ENCODE data around the gene TAL1. TPM values are rescaled to one million over a fixed set of nuclear protein-coding genes. Genes with fewer than 3 reads are reported as not detected.
"Not testable (repeated sequence)": the region's sequence is repeated elsewhere in the genome, so short reads cannot be mapped to it uniquely, and the experiment has no call there.

Gene TAL1
- 2.9 and 4.2 TPM in 2 replicates for total RNA-seq (2014; rRNA removed; shearing (Covaris generic))

DNA sequence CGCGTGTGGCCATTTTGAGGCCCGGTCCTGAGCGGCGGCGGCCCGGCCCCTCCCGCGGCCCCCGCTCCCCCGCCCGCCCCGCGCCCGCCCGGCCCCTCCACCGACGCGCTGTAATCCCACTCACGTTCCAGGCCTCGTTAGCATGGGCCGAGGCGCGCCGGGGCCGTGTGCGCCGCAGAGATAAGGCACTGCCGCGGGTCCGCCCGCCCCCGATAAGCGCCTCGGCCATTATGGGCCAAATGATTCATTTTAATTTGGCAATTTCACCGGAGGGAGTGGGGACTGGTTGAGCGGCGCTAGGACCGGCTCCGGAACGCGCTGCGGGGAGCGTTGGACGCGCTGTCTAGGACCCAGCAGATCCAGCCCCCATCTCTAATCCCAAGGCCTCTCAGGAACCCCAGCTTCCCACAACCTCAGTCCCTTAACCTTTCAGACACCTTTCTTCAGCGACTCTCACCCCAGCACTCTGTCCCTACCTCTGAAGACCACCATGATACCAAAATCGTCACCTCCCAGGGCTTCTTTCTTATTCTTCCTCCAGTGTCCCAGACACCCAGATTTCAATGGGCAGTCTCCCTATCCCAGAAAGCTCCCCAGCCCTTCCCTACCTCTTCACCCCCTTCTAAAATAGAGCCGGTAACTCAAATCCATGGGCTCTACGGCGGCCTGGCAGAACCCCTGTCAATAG lies at the start of gene TAL1:
TSS of gene TAL1 (minus strand) at position 39 of the 688 bp plus-strand sequence. CDS start 6,337 bp downstream, outside the sequence.
- DNase-seq: peak; percentile 34 to 59
- H3K4me3 ChIP-seq: peak within 1 kb of the TSS; percentile 65
- H3K4me1 ChIP-seq: peaks cover 7% of the 10 kb centered on the region
- H3K9me3 ChIP-seq (replicated peaks): no peaks in the 10 kb centered on the region
- H3K36me3 ChIP-seq: no peaks in the 10 kb centered on the region
- H3K27ac ChIP-seq: peak within 1 kb of the TSS; percentile 15
- H3K27me3 ChIP-seq: peaks cover 3% of the 10 kb centered on the region; the same call in 1 of the 2 replicates

DNA sequence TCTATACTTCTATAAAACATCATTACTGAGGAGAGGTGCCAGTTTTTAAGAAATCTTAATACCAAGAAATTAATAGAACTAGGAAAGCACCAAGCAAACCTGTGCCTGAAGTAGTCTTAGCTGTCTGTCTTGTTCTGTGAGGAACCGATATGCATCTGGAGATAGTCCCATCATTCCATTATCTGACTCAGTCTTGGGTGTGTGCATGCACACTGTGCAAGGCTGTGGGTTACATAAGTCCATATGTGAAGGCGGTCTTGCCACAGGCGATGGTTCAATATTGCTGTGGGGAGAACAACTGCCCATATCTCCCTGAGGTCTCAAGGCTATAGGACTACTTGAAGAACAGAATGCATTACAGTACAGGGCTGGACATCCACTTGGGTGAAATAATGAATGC lies 48.1 kb upstream of the TAL1 start:
- no peaks in the 10 kb centered on the region for H3K27me3 ChIP-seq
- no peaks in the 10 kb centered on the region for H3K9me3 ChIP-seq (replicated peaks)
- no peaks in the 10 kb centered on the region for H3K4me1 ChIP-seq
- H3K27ac ChIP-seq: no peak overlapping the region
- H3K4me3 ChIP-seq: no peak overlapping the region
- peaks cover 82% of the 10 kb centered on the region for H3K36me3 ChIP-seq
- DNase-seq: no peak

DNA sequence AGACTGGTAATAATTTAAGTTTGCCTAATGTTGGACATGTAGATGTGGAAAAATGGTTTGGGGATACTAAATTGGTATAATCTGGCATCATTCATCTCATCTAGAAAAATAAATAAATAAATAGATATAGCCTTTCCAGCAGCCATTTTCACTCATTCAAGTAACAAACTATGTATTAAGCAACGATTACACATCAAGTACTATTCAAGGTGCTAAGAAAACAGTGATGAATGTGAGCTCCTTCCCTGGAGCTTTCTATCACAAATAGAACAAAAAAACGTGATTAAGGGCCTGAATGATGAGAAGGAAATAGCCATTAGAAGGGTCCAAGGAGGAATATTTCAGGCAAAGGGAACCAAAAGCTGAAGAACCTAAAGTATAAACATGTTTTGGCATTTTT lies 44.8 kb upstream of the TAL1 start:
- DNase-seq: no peak
- no peaks in the 10 kb centered on the region for H3K4me1 ChIP-seq
- H3K27ac ChIP-seq: no peak overlapping the region
- no peak overlapping the region for H3K4me3 ChIP-seq
- H3K36me3 ChIP-seq: peaks cover 78% of the 10 kb centered on the region
- H3K9me3 ChIP-seq (replicated peaks): no peaks in the 10 kb centered on the region
- H3K27me3 ChIP-seq: no peaks in the 10 kb centered on the region

DNA sequence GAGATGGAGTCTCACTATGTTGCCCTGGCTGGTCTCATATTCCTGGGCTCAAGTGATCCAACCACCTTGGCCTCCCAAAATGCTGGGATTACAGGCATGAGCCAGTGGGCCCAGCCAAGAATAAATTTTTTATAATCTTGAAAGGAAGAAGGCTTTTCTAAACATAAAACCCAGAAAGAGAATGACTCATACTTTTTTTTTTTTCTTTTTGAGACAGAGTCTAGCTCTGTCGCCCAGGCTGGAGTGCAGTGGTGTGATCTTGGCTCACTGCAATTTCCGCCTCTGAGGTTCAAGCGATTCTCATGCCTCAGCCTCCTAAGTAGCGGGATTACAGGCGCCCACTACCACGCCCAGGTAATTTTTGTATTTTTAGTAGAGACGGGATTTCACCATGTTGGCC lies 43.8 kb upstream of the TAL1 start:
- not testable (repeated sequence) for H3K4me3 ChIP-seq; H3K27ac ChIP-seq; H3K9me3 ChIP-seq (replicated peaks); H3K27me3 ChIP-seq; DNase-seq; H3K4me1 ChIP-seq
- peaks cover 76% of the 10 kb centered on the region for H3K36me3 ChIP-seq

DNA sequence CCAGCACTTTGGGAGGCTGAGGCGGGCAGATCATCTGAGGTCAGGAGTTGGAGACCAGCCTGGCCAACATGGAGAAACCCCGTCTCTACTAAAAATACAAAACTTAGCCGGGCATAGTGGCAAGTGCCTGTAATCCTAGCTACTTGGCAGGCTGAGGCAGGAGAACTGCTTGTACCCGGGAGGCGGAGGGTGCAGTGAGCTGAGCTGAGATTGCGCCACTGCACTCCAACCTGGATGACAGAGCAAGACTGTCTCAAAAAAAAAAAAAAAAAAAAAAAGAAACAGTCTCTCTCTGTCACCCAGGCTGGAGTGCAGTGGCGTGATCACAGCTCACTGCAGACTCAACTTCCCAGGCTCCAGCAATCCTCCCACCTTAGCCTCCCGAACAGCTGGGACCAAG lies 33.5 kb upstream of the TAL1 start:
- not testable (repeated sequence) for H3K27ac ChIP-seq
- H3K36me3 ChIP-seq: peaks cover 75% of the 10 kb centered on the region

DNA sequence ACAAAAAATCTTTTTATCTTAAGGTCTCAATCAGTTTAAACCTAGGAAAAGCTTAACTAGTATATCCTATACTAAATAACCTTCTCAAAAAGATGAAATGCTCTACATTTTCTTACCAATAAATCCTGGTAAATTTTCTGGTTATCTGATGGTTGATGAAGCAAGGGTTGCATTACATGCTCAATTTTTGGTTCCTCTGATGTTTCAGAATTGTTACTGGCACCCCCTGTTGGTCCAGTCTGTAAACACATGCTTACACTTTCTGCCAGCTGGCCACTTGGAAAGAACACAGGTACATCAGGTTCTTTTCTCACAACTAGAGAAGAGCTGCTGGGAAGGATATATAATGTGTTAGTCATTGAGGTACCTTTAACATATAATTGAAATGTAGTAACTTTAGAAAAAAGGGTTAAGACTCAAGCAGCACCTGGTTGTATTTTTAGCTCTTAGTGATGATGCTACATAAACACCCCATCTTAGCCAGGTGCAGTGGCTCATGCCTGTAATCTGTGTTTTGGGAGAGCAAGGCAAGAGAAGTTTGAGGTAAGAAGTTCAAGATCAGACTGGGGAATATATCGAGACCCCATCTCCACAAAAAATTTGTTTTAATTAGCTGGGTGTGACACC lies 30.9 kb upstream of the TAL1 start:
- Histone ChIP-seq H3K4me3 (no peak overlapping the region), H3K9me3 (replicated peaks) (no peaks in the 10 kb centered on the region), H3K36me3 (peaks cover 72% of the 10 kb centered on the region), H3K27me3 (no peaks in the 10 kb centered on the region), H3K27ac (no peak overlapping the region), H3K4me1 (no peaks in the 10 kb centered on the region)
- peak; percentile 31 to 64 for DNase-seq

More for the DNA sequence above, 33.5 kb upstream of the TAL1 start:
- not testable (repeated sequence) for DNase-seq; H3K4me1 ChIP-seq; H3K4me3 ChIP-seq; H3K27me3 ChIP-seq; H3K9me3 ChIP-seq (replicated peaks)

DNA sequence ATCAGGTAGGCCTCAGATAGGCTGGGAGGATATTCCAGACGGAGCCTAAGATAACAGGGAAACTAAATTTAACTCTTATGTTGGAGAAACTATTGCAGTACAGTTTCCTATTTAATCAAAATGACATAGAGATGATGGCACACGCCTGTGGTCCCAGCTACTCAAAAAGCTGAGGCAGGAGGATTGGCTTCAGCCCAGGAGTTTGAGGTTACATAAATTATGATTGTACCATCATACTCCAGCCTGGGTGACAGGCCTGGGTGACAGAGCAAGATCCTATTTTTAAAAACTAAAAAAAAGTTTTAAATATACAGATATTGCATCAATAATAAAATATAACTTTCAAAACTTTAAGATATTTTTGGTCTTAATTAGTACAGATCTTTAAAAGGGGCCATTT lies 25.2 kb upstream of the TAL1 start:
- no peaks in the 10 kb centered on the region for H3K9me3 ChIP-seq (replicated peaks)
- H3K27me3 ChIP-seq: no peaks in the 10 kb centered on the region
- H3K4me1 ChIP-seq: no peaks in the 10 kb centered on the region
- H3K4me3 ChIP-seq: no peak overlapping the region
- no peak for DNase-seq
- H3K36me3 ChIP-seq: peaks cover 83% of the 10 kb centered on the region
- no peak overlapping the region for H3K27ac ChIP-seq

DNA sequence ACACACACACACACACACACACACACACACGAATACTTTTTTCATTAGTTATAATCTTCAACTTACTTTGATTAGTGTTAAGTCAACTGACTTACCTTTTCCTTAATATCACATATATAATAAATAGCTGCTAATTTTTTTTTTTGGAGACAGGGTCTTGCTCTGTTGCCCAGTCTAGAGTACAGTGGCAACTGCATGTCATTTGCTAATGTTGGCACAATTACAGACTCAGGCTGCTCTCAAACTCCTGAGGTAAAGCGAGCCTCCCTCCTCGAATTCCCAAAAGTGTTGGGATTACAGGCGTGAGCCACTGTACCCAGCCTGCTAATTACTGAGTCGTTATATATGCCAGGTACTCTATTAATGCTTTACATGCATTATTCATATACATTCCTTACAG lies 20.8 kb upstream of the TAL1 start:
- Histone ChIP-seq H3K9me3 (replicated peaks) (no peaks in the 10 kb centered on the region), H3K27ac (no peak overlapping the region), H3K36me3 (peaks cover 74% of the 10 kb centered on the region), H3K4me1 (no peaks in the 10 kb centered on the region), H3K27me3 (no peaks in the 10 kb centered on the region), H3K4me3 (no peak overlapping the region)
- DNase-seq: no peak

DNA sequence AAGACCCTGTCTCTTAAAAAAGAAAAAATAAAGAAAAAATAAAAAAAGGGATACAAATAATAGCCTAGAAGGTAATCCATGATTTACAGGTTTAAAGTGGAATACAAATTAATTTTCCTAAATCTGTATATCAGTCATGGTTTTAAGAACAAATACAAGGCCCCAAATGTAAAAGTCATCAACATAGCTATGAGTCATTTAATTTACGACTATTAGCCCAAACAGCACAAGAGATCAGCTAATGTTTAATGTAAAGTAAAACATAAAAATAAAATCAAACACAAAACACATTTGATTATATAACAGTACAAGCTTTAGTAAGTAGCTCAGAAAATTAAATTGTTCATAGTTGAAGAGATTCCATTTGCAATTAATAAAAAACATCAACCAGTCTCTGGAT lies 20.3 kb upstream of the TAL1 start:
- Histone ChIP-seq H3K4me1 (no peaks in the 10 kb centered on the region), H3K36me3 (peaks cover 70% of the 10 kb centered on the region), H3K9me3 (replicated peaks) (no peaks in the 10 kb centered on the region), H3K27me3 (no peaks in the 10 kb centered on the region), H3K4me3 (no peak overlapping the region), H3K27ac (no peak overlapping the region)
- DNase-seq: no peak

DNA sequence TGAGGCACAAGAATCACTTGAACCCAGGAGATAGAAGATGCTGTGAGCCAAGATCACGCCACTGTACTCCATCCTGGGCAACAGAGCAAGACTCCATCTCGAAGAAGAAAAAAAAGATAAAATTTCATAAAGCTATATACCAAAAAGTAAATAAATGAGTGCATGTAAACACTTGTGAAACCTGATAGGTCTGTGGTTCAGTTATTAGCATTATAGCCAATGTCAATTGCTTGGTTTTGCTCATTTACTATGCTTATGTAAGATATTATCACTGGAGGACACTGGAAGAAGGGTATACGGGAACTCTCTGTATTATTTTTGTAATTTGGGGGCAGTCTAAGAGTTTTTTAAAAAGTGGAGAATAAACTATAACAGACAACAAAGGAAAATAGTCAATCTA lies 17.7 kb upstream of the TAL1 start:
- H3K4me3 ChIP-seq: no peak overlapping the region
- H3K9me3 ChIP-seq (replicated peaks): no peaks in the 10 kb centered on the region
- H3K36me3 ChIP-seq: peaks cover 49% of the 10 kb centered on the region
- DNase-seq: no peak
- H3K27me3 ChIP-seq: no peaks in the 10 kb centered on the region
- no peak overlapping the region for H3K27ac ChIP-seq
- H3K4me1 ChIP-seq: no peaks in the 10 kb centered on the region

DNA sequence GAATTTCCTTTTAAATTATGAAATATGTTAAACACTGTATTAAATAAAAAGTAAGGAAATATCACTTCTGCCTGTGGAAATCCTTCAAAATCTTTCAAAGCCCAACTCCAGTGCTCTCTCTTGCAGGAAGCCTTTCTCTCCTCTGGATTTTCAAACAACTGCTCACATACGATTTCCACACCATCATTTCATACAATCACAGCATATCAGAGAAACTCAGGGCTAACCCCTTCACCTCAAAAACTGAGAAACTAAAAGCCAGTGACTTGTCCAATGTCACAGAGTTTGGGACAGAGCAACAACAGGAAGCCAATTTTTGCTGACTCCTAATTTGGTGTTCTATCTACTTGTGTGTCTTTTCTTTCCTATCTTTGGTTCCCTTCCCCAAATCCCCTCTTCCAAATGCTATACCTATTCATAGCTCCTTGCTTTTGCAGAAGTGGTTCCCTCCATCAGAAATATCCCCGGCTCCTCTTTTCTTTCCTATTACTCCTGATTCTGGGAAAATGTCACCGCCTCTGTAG lies 12.4 kb upstream of the TAL1 start:
- Histone ChIP-seq H3K27me3 (no peaks in the 10 kb centered on the region; the same call in 1 of the 2 replicates), H3K4me3 (no peak overlapping the region), H3K9me3 (replicated peaks) (no peaks in the 10 kb centered on the region), H3K27ac (no peak overlapping the region), H3K36me3 (no peaks in the 10 kb centered on the region; the same call in 1 of the 2 replicates), H3K4me1 (peaks cover 5% of the 10 kb centered on the region; the same call in 1 of the 2 replicates)
- DNase-seq: no peak

DNA sequence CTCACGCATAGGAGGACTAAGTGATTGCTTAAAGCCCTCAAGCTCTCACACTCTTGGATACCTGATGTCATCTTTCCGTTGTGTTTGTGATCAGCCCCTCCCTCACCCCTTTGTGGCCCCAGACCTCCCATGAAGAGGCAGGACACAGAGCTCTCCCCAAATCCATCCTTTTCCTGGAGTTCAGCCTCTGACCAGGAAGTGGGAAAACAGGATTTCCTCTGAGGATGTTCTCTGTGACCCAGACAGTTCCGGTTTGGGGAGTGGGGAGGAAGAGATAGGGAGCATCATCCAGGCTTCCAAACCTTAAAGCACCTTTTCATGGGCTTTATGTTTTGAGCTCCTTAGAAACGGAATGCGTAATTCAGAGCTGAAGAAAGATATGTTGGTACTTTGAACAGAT lies 11.9 kb upstream of the TAL1 start:
- peak in 1 of 2 experiments; percentile 31 for DNase-seq
- H3K4me3 ChIP-seq: no peak overlapping the region
- H3K9me3 ChIP-seq (replicated peaks): no peaks in the 10 kb centered on the region
- H3K4me1 ChIP-seq: peaks cover 5% of the 10 kb centered on the region; the same call in 1 of the 2 replicates
- H3K27ac ChIP-seq: no peak overlapping the region
- no peaks in the 10 kb centered on the region; the same call in 1 of the 2 replicates for H3K27me3 ChIP-seq
- H3K36me3 ChIP-seq: no peaks in the 10 kb centered on the region; the same call in 1 of the 2 replicates

DNA sequence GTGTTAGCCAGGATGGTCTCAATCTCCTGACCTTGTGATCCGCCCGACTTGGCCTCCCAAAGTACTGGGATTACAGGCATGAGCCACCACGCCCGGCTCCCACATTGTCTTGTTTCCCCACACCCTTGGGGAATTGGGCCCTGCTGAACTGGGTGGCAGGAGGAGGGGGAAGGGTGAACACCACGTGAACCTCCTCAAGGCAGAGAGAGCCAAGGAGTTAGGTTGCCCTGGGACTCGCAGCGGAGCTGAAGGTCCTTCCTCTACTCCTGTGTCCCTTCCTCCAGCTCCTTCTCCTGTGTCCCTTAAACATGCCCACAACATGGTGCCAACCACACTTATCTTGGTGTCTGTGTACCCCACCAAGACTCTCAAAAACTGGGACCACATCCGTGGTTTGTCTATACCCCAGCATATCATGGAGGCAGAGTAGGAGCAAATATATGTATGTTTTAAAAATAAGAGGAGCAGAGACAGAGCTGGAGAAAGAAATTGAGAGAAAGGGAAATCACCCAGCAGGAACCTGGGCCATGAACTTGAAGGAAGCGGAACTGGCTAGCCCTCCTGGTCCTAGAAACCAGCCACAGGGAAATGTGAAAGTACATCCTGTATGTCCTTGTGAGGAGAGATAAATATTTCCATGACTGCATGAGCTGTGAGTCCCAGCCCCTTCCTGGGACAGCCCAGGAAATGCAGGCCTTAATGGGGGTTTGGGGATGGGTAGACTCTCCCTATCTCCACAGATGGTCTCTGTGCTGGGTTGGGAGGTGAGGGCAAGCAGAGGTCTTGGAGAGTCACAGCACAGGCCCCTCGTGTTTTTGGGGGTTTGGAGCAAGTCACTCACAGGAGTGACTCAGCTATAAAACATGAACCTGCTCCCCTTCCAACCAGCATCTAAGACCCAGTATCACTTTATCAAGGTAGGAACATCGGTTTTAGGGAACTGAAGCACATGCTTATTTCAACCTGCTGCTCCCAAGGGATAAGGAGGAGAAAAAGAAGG lies 9.4 kb upstream of the TAL1 start:
- Histone ChIP-seq H3K4me3 (no peak overlapping the region), H3K27ac (no peak overlapping the region), H3K27me3 (no peaks in the 10 kb centered on the region; the same call in 1 of the 2 replicates), H3K36me3 (no peaks in the 10 kb centered on the region), H3K4me1 (peaks cover 5% of the 10 kb centered on the region; the same call in 1 of the 2 replicates), H3K9me3 (replicated peaks) (no peaks in the 10 kb centered on the region)
- no peak for DNase-seq

DNA sequence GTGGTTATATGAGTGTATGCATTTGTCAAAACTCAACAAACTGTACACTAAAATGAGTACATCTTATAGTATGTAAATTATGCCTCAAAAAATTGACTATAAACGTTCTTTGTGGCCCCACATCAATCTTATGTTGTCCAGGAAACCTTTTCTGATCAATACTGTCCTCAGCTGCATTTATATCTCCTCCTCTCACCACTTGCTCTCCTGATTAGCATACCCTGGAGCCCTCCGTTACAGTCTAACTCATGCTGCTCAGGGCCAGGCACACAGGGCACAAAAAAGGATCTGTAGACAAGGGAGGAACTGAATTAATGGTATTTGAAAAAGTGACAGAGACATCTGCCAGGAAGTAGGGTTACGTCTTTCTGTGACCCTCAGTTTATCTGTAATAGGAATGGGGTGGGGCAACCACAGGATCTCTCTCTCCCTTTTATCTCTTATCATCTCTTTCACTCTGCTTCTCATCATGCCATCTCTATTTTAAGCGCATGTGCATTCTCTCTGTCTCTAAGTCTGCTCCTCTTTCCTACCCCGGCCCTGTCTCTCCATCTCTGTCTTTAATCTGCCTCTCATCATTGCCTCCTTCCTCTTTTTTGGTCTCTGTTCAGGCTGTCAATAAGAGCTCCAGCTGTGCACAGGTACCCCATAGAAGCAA lies 7.0 kb upstream of the TAL1 start:
- no peak overlapping the region for H3K27ac ChIP-seq

More for the DNA sequence above, 7.0 kb upstream of the TAL1 start:
- H3K36me3 ChIP-seq: no peaks in the 10 kb centered on the region
- no peaks in the 10 kb centered on the region; the same call in 1 of the 2 replicates for H3K27me3 ChIP-seq
- no peak for DNase-seq
- no peaks in the 10 kb centered on the region for H3K9me3 ChIP-seq (replicated peaks)
- H3K4me3 ChIP-seq: no peak overlapping the region
- H3K4me1 ChIP-seq: peaks cover 11% of the 10 kb centered on the region
